B cell (primary cell): Measurements from ENCODE around the gene VASN. TPM values are rescaled to one million over a fixed set of nuclear protein-coding genes. Genes with fewer than 3 reads are reported as not detected.

Source experiments
- ATAC-seq: fragments of 200-7000 bp; cut with Tn5 transposase; one replicate; pipeline ENCODE4 v1.10.0; 2021; ENCODE audit warnings: low read depth, mild to moderate bottlenecking, moderate number of reproducible peaks, moderate library complexity
- CTCF ChIA-PET: fragments of 350-600 bp; sonication (Branson Sonifier 250); formaldehyde crosslinking; loops from one replicate; lab custom pipeline; 2021; ENCODE audit warnings: antibody characterized with exemption, inconsistent platforms; lab: Charles Lee
- POLR2A ChIA-PET: fragments of 350-600 bp; sonication (Branson Sonifier 250); formaldehyde crosslinking; loops from one replicate; lab custom pipeline; 2021; ENCODE audit warnings: antibody characterized with exemption; lab: Charles Lee
- DNase-seq: peaks from one replicate; pipeline ENCODE4 v3.0.0; 2013
- H2AFZ ChIP-seq: 2 replicates; pipeline ENCODE4 v1.6.1; 2012; ENCODE audit warnings: mild to moderate bottlenecking, low read depth, low read length; ENCODE audit not compliant: insufficient read depth, poor library complexity, severe bottlenecking
- H3K27ac ChIP-seq, 2 donors: 1 replicate in 1 of 2; 2 replicates in 1 of 2; pipeline ENCODE4 v1.5.1; 2012 to 2013; ENCODE audit warnings: low read length in 2 of 2, mild to moderate bottlenecking in 2 of 2, moderate library complexity in 1 of 2
- H3K27me3 ChIP-seq, 4 experiments: fragments of 200-600 bp in 1 of 4; sonication (generic) in 1 of 4; replicated peaks in 1 of 4; 1 replicate in 2 of 4; 2 replicates in 2 of 4; pipeline versions ENCODE4 v1.6.1 to v1.7.0; 2013 to 2016; ENCODE audit warnings: low read length in 3 of 4, mild to moderate bottlenecking in 2 of 4, mixed read lengths in 1 of 4, moderate library complexity in 1 of 4; ENCODE audit not compliant: insufficient read depth in 4 of 4, control insufficient read depth in 3 of 4; ENCODE audit errors: control extremely low read depth in 1 of 4
- H3K36me3 ChIP-seq, 2 experiments: replicated peaks in 1 of 2; 1 replicate in 1 of 2; 2 replicates in 1 of 2; pipeline versions ENCODE4 v1.6.1 to v1.7.1; 2013; ENCODE audit warnings: low read length in 1 of 2; ENCODE audit not compliant: insufficient read depth in 2 of 2, control insufficient read depth in 1 of 2; ENCODE audit errors: control extremely low read depth in 1 of 2, extremely low read depth in 1 of 2
- H3K4me1 ChIP-seq, 2 donors: fragments of 200-600 bp in 1 of 2; sonication (generic) in 1 of 2; 1 replicate in 1 of 2; 2 replicates in 1 of 2; pipeline versions ENCODE4 v1.5.1 to v1.6.1; 2013 to 2017; ENCODE audit warnings: low read length in 2 of 2; ENCODE audit not compliant: control insufficient read depth in 2 of 2, insufficient read depth in 2 of 2
- H3K4me2 ChIP-seq: replicated peaks from 2 replicates; pipeline ENCODE3; 2012; ENCODE audit warnings: mild to moderate bottlenecking, low read depth, low read length; ENCODE audit not compliant: poor library complexity, severe bottlenecking
- H3K4me3 ChIP-seq, 5 experiments: fragments of 200-600 bp in 1 of 5; sonication (generic) in 1 of 5; 1 replicate in 3 of 5; 2 replicates in 2 of 5; pipeline versions ENCODE4 v1.5.1 to v1.7.0; 2011 to 2016; ENCODE audit warnings: low read length in 4 of 5, mild to moderate bottlenecking in 4 of 5, low read depth in 2 of 5, control low read depth in 1 of 5, moderate library complexity in 1 of 5; ENCODE audit not compliant: insufficient read depth in 1 of 5; ENCODE audit errors: control extremely low read depth in 1 of 5, extremely low read depth in 1 of 5
- H3K79me2 ChIP-seq: fragments of 200-600 bp; sonication (generic); one replicate; pipeline ENCODE4 v1.6.0; 2016; ENCODE audit warnings: low read length; ENCODE audit not compliant: control insufficient read depth, insufficient read depth
- H3K9ac ChIP-seq: fragments of 200-600 bp; sonication (generic); 2 replicates; pipeline ENCODE4 v1.6.1; 2017; ENCODE audit warnings: mild to moderate bottlenecking, low read length, moderate library complexity
- H3K9me3 ChIP-seq, 3 donors: one replicate each; pipeline versions ENCODE4 v1.6.1 to v1.7.1; 2013; ENCODE audit warnings: low read length in 2 of 3; ENCODE audit not compliant: control insufficient read depth in 2 of 3, insufficient read depth in 1 of 3; ENCODE audit errors: control extremely low read depth in 1 of 3
- H4K20me1 ChIP-seq: 2 replicates; pipeline ENCODE4 v1.6.0; 2012; ENCODE audit warnings: mild to moderate bottlenecking, low read length; ENCODE audit not compliant: insufficient read depth, control insufficient read depth, poor library complexity, severe bottlenecking
- H3K27ac Mint-ChIP-seq: one replicate; pipeline ENCODE4 v1.8.0; 2021; ENCODE audit warnings: mixed read lengths
- H3K27me3 Mint-ChIP-seq: one replicate; pipeline ENCODE4 v1.8.0; 2021; ENCODE audit warnings: mixed read lengths
- H3K4me1 Mint-ChIP-seq: one replicate; pipeline ENCODE4 v1.8.0; 2021; ENCODE audit warnings: mixed read lengths
- H3K4me3 Mint-ChIP-seq: one replicate; pipeline ENCODE4 v1.8.0; 2021; ENCODE audit warnings: mixed read lengths
- H3K9me3 Mint-ChIP-seq: one replicate; pipeline ENCODE4 v1.8.0; 2022; ENCODE audit warnings: mixed read lengths; ENCODE audit not compliant: insufficient read depth
- EZH2 ChIP-seq: IDR thresholded peaks from 2 replicates; pipeline ENCODE4 v1.6.1; 2012; ENCODE audit warnings: borderline replicate concordance, low read depth, mild to moderate bottlenecking, moderate library complexity, low read length; ENCODE audit not compliant: insufficient read depth, poor library complexity, severe bottlenecking
- WGBS: methylation state at CpG from one replicate; pipeline ENCODE4 v1.1.5; 2013; ENCODE audit warnings: missing lambda C conversion rate; ENCODE audit not compliant: insufficient coverage; 5-methylcytosine and 5-hydroxymethylcytosine counted together
- intact Hi-C: fragments of 100-400 bp; cut with micrococcal nuclease; formaldehyde crosslinking; loops from one replicate; pipeline ENCODE4 v1.10.0; 2022
- polyA plus RNA-seq: library from polyadenylated mRNA; depleted of rRNA; stranded (reverse); fragments of >200 nt; gene quantifications from 2 replicates; pipeline ENCODE4 v1.2.3, GENCODE V29; 2012
- total RNA-seq, 2 donors: library from RNA; stranded (reverse); fragments of 120-200 nt in 1 of 2; gene quantifications; 1 replicate in 1 of 2; 2 replicates in 1 of 2; pipeline versions ENCODE4 v1.2.3 to v1.2.4, GENCODE V29; 2013 to 2022
- TF ChIP-seq, protein P1 (sequence below): fragments of 200-600 bp; IDR thresholded peaks from one replicate; pipeline ENCODE4 v1.8.0; 2022; ENCODE audit warnings: antibody characterized with exemption, mild to moderate bottlenecking

The VASN gene
- total and polyA plus RNA-seq, 2 donors (not counting 1 experiment from before 2014, with no cell fraction given) = 0.57 to 0.76 TPM

DNA sequence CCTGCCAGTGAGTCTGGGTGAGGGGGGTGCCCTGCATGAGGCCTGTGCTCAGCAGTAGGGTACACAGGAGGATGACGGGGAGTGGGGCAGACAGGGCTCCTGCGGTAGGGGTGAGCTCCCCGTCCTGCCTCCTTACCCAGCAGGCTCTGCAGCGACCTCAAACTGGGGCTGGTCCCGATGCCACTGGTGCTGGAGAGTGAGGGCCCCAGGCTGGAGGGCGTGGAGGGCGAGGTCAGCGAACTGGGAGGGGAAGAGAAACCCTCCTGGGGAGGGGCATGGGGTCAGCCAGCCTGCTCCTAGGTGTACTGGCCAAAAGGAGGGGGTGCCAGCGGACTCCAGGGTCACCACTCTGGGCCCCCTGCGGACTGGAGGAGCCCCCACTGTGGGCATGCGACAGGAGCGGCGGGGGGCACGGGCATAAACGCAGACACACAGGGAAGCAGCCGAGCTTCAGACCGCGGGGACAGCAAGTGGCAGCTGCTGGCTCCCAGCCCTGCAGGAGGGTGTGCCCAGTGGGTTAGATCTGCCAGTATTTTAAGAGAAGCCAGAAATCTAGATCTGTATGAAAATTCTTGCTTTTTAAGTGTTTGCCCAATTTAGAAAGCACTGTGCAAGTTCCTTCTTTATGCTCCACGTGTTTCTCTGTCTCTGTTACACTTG, 9.0 kb upstream of the VASN start:
- Histone ChIP-seq H2AFZ (no peak overlapping the region), H3K9ac (no peak overlapping the region), H3K4me2 (no peak overlapping the region), H3K9me3 (peaks cover 0 to 3% (median 0%) of the 10 kb centered on the region in 3 donors), H3K27ac (no peak overlapping the region), H3K4me1 (peaks cover 6 to 42% of the 10 kb centered on the region in 2 donors), H3K79me2 (peaks cover 4% of the 10 kb centered on the region), H3K36me3 (peaks cover 5 to 82% of the 10 kb centered on the region in 2 experiments), H3K27me3 (no peaks in the 10 kb centered on the region), H3K4me3 (no peak overlapping the region), H4K20me1 (peaks cover 63% of the 10 kb centered on the region)
- WGBS = 90% methylated on average over 18 of the region's 19 CpGs
- Mint-ChIP-seq H3K9me3 (no peaks in the 10 kb centered on the region), H3K27ac (no peak overlapping the region), H3K27me3 (no peaks in the 10 kb centered on the region), H3K4me1 (peaks cover 26% of the 10 kb centered on the region), H3K4me3 (peak overlapping the region; percentile 42)
- CTCF ChIA-PET = interaction anchor here (0.5 to 5.6 kb wide), 2 partner anchors 40 to 61 kb away, joined by 3 to 112 read pairs; no protein-coding TSS in a partner anchor
- DNase-seq (no peak), ATAC-seq (no peak)
- POLR2A ChIA-PET = interaction anchor here (0.6 kb wide), 1 partner anchor 52 kb away, joined by 3 read pairs; no protein-coding TSS in a partner anchor
- TF ChIP-seq EZH2 = no peak
- TF ChIP-seq, protein P1, sequence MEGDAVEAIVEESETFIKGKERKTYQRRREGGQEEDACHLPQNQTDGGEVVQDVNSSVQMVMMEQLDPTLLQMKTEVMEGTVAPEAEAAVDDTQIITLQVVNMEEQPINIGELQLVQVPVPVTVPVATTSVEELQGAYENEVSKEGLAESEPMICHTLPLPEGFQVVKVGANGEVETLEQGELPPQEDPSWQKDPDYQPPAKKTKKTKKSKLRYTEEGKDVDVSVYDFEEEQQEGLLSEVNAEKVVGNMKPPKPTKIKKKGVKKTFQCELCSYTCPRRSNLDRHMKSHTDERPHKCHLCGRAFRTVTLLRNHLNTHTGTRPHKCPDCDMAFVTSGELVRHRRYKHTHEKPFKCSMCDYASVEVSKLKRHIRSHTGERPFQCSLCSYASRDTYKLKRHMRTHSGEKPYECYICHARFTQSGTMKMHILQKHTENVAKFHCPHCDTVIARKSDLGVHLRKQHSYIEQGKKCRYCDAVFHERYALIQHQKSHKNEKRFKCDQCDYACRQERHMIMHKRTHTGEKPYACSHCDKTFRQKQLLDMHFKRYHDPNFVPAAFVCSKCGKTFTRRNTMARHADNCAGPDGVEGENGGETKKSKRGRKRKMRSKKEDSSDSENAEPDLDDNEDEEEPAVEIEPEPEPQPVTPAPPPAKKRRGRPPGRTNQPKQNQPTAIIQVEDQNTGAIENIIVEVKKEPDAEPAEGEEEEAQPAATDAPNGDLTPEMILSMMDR = no peak
- intact Hi-C loops = no loop called here
